Skeletal muscle tissue (tissue), 4 donors: Measurements from ENCODE around the gene KCNIP1. TPM values are rescaled to one million over a fixed set of nuclear protein-coding genes. Genes with fewer than 3 reads are reported as not detected.

Experiments
- H3K27ac ChIP-seq: one replicate; pipeline ENCODE4 v1.7.0; 2013; ENCODE audit warnings: mild to moderate bottlenecking, low read depth, low read length, inconsistent platforms
- H3K27me3 ChIP-seq, 3 donors: one replicate each; pipeline ENCODE4 v1.7.0; 2013; ENCODE audit warnings: low read length in 3 of 3; ENCODE audit not compliant: control insufficient read depth in 3 of 3, insufficient read depth in 3 of 3
- H3K36me3 ChIP-seq, 3 donors: one replicate each; pipeline ENCODE4 v1.7.0; 2013; ENCODE audit warnings: low read length in 3 of 3; ENCODE audit not compliant: control insufficient read depth in 3 of 3, insufficient read depth in 3 of 3
- H3K4me1 ChIP-seq, 3 donors: one replicate each; pipeline ENCODE4 v1.7.0; 2013; ENCODE audit warnings: low read length in 3 of 3, mild to moderate bottlenecking in 3 of 3; ENCODE audit not compliant: control insufficient read depth in 3 of 3, insufficient read depth in 3 of 3
- H3K4me3 ChIP-seq, 3 donors: one replicate each; pipeline ENCODE4 v1.7.0; 2013; ENCODE audit warnings: low read length in 3 of 3
- H3K9ac ChIP-seq, 3 donors: one replicate each; pipeline ENCODE4 v1.7.0; 2013; ENCODE audit warnings: low read length in 3 of 3, mild to moderate bottlenecking in 3 of 3, moderate library complexity in 2 of 3, low read depth in 1 of 3
- H3K9me3 ChIP-seq, 3 donors: one replicate each; pipeline ENCODE4 v1.7.0; 2013; ENCODE audit warnings: low read length in 3 of 3; ENCODE audit not compliant: control insufficient read depth in 3 of 3
- total RNA-seq: library from RNA; depleted of rRNA; stranded (reverse); fragments of >200 nt; gene quantifications from one replicate; pipeline ENCODE4 v1.2.3, GENCODE V29; 2014
- donor health status: Osteomylitis.

The KCNIP1 gene
- total RNA-seq, 1 donor from 2014 or later = 4.2 TPM

DNA sequence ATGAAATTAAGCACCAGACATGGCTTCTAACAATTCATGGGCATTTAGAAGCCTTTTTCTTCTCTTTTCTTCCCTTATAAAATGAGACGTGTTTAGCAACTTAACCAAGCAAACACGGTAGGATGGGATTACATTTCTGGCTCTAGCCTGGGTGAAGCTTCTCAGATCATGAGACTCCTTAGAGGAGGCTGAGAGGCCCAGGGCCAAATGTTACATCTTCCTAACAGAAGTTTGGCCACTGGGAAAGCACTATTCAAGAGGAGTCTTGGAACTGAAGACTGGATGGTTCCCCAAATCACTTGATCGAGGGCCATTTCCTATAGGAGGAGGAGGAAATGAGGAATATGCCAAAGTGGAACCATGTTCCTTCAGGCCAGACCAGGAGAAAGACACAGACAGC lies 281.6 kb downstream of the KCNIP1 start:
- Histone ChIP-seq H3K27ac (no peak overlapping the region), H3K36me3 (no peaks in the 10 kb centered on the region), H3K4me3 (no peak overlapping the region), H3K27me3 (no peaks in the 10 kb centered on the region), H3K4me1 (peaks cover 0 to 8% (median 5%) of the 10 kb centered on the region in 3 donors), H3K9ac (no peak overlapping the region), H3K9me3 (no peaks in the 10 kb centered on the region)

Other genes starting within 250 kb of the KCNIP1 start
- 6.8 TPM for gene LCP2, start 206.2 kb upstream of the KCNIP1 start, total RNA-seq
- under 0.01 TPM for gene KCNMB1, start 114.7 kb upstream of the KCNIP1 start, total RNA-seq